OCI-LY1 (cell line): ENCODE measurements around the gene FAM124A.

Experiments
- EZH2 ChIP-seq: fragments of 200-600 bp; sonication (generic), shearing (Covaris generic); IDR thresholded peaks from 2 replicates; pipeline ENCODE4 v1.8.0; 2017; ENCODE audit warnings: borderline replicate concordance, mixed run types, mild to moderate bottlenecking, antibody characterized with exemption, low read length, moderate library complexity, mixed read lengths
- TF ChIP-seq, protein P1 (sequence below): fragments of 200-600 bp; sonication (generic), shearing (Covaris generic); IDR thresholded peaks from 2 replicates; pipeline ENCODE4 v1.5.1; 2017; ENCODE audit warnings: mild to moderate bottlenecking, antibody characterized with exemption, low read length, moderate library complexity, mixed read lengths

DNA sequence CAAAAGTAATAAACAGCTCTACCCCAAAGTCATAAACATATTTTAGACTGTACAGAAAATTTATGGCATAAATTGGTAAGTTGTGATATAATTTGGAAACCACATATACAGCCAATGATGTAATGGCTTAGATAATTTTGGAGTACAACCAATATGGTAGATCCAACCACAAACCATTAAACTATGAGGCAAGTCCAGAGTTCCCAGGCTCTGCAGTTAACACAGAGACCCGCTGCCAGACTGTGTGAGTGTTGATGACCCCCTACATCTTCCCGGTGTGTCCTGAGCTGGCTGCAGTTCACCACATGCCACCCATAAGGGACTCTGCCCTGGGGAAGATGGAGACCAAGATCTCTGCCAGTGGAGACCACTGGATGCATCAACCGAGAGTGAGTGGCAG lies 107.4 kb downstream of the FAM124A start:
- TF ChIP-seq, protein P1, sequence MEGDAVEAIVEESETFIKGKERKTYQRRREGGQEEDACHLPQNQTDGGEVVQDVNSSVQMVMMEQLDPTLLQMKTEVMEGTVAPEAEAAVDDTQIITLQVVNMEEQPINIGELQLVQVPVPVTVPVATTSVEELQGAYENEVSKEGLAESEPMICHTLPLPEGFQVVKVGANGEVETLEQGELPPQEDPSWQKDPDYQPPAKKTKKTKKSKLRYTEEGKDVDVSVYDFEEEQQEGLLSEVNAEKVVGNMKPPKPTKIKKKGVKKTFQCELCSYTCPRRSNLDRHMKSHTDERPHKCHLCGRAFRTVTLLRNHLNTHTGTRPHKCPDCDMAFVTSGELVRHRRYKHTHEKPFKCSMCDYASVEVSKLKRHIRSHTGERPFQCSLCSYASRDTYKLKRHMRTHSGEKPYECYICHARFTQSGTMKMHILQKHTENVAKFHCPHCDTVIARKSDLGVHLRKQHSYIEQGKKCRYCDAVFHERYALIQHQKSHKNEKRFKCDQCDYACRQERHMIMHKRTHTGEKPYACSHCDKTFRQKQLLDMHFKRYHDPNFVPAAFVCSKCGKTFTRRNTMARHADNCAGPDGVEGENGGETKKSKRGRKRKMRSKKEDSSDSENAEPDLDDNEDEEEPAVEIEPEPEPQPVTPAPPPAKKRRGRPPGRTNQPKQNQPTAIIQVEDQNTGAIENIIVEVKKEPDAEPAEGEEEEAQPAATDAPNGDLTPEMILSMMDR, result no peak
- no peak for TF ChIP-seq EZH2
